Trophoblast cell (in vitro differentiated cells and primary cell): ENCODE data around the gene SIAE. TPM values are rescaled to one million over a fixed set of nuclear protein-coding genes. Genes with fewer than 3 reads are reported as not detected.

Experiments
- DNase-seq, 2 donors: peaks; one replicate each; pipeline ENCODE4 v3.0.0-alpha.2; 2016
- H2AFZ ChIP-seq: 2 replicates; pipeline ENCODE4 v1.6.1; 2013; ENCODE audit warnings: low read length, moderate library complexity, mild to moderate bottlenecking; ENCODE audit not compliant: insufficient read depth, poor library complexity
- H2AK5ac ChIP-seq: 2 replicates; pipeline ENCODE4 v1.6.1; 2013; ENCODE audit warnings: mild to moderate bottlenecking, low read length
- H2BK120ac ChIP-seq: 2 replicates; pipeline ENCODE4 v1.6.1; 2013; ENCODE audit warnings: low read length, mild to moderate bottlenecking, moderate library complexity; ENCODE audit not compliant: insufficient read depth, poor library complexity
- H2BK12ac ChIP-seq: 2 replicates; pipeline ENCODE4 v1.6.1; 2013; ENCODE audit warnings: mild to moderate bottlenecking, low read length, moderate library complexity
- H2BK5ac ChIP-seq: 2 replicates; pipeline ENCODE4 v1.6.1; 2013; ENCODE audit warnings: low read length, low read depth, moderate library complexity, mild to moderate bottlenecking; ENCODE audit not compliant: poor library complexity
- H3K14ac ChIP-seq: 2 replicates; pipeline ENCODE4 v1.6.1; 2013; ENCODE audit warnings: mild to moderate bottlenecking, low read length
- H3K18ac ChIP-seq: 2 replicates; pipeline ENCODE4 v1.6.1; 2013; ENCODE audit warnings: mild to moderate bottlenecking, low read length
- H3K23ac ChIP-seq: 2 replicates; pipeline ENCODE4 v1.6.1; 2013; ENCODE audit warnings: low read length
- H3K27ac ChIP-seq: 2 replicates; pipeline ENCODE4 v1.5.1; 2013; ENCODE audit warnings: low read depth, mild to moderate bottlenecking, inconsistent platforms, low read length, moderate library complexity
- H3K27me3 ChIP-seq: 2 replicates; pipeline ENCODE4 v1.6.1; 2013; ENCODE audit warnings: inconsistent platforms, mild to moderate bottlenecking, low read length, moderate library complexity; ENCODE audit not compliant: insufficient read depth
- H3K36me3 ChIP-seq, 2 experiments: 1 replicate in 1 of 2; 2 replicates in 1 of 2; pipeline ENCODE4 v1.6.1; 2013; ENCODE audit warnings: low read length in 2 of 2, mild to moderate bottlenecking in 2 of 2, moderate library complexity in 1 of 2; ENCODE audit not compliant: insufficient read depth in 2 of 2, control insufficient read depth in 1 of 2
- H3K4ac ChIP-seq: 2 replicates; pipeline ENCODE4 v1.6.1; 2013; ENCODE audit warnings: low read depth, mild to moderate bottlenecking, low read length, moderate library complexity
- H3K4me1 ChIP-seq, 2 experiments: 1 replicate in 1 of 2; 2 replicates in 1 of 2; pipeline ENCODE4 v1.6.1; 2013; ENCODE audit warnings: low read length in 2 of 2, mild to moderate bottlenecking in 2 of 2, moderate library complexity in 1 of 2; ENCODE audit not compliant: insufficient read depth in 2 of 2, control insufficient read depth in 1 of 2
- H3K4me2 ChIP-seq: 2 replicates; pipeline ENCODE4 v1.6.1; 2013; ENCODE audit warnings: inconsistent platforms, mild to moderate bottlenecking, low read length, moderate library complexity
- H3K4me3 ChIP-seq: 2 replicates; pipeline ENCODE4 v1.5.1; 2013; ENCODE audit warnings: mild to moderate bottlenecking, low read depth, low read length, inconsistent platforms
- H3K79me1 ChIP-seq: one replicate; pipeline ENCODE4 v1.6.1; 2013; ENCODE audit warnings: low read length
- H3K79me2 ChIP-seq: 2 replicates; pipeline ENCODE4 v1.6.1; 2013; ENCODE audit warnings: low read length, mild to moderate bottlenecking; ENCODE audit not compliant: control insufficient read depth, insufficient read depth, poor library complexity
- H3K9ac ChIP-seq: 2 replicates; pipeline ENCODE4 v1.6.1; 2013; ENCODE audit warnings: mild to moderate bottlenecking, low read length
- H3K9me3 ChIP-seq: 2 replicates; pipeline ENCODE4 v1.6.1; 2013; ENCODE audit warnings: low read depth, mild to moderate bottlenecking, control low read depth, inconsistent platforms, low read length; ENCODE audit not compliant: insufficient read depth
- H4K12ac ChIP-seq: 2 replicates; pipeline ENCODE4 v1.6.1; 2013; ENCODE audit warnings: low read depth, mild to moderate bottlenecking, low read length, moderate library complexity
- H4K8ac ChIP-seq: 2 replicates; pipeline ENCODE4 v1.6.1; 2013; ENCODE audit warnings: low read depth, mild to moderate bottlenecking, low read length, moderate library complexity
- H4K91ac ChIP-seq: one replicate; pipeline ENCODE4 v1.6.1; 2013; ENCODE audit warnings: low read depth, mild to moderate bottlenecking, low read length, moderate library complexity
- WGBS: extraction: QIAGEN DNeasy Blood & Tissue Kit; methylation state at CpG from one replicate; pipeline ENCODE4 v1.1.7; 2013; ENCODE audit warnings: missing lambda C conversion rate; ENCODE audit not compliant: insufficient read length, insufficient coverage; ENCODE audit errors: extremely low coverage; 5-methylcytosine and 5-hydroxymethylcytosine counted together
- polyA plus RNA-seq: library from polyadenylated mRNA; stranded (reverse); fragments of 200-250 nt; gene quantifications from 2 replicates; pipeline ENCODE4 v1.2.3, GENCODE V29; 2013

SIAE gene
- 5.4 and 5.5 TPM in 2 replicates for polyA plus RNA-seq

GRCh38 chr11:124673333-124674167, at the start of gene SIAE, which contains the start of gene SPA17:
SIAE (minus strand) TSS chr11:124673739; CDS start chr11:124673708, 31 bp downstream.
SPA17 (plus strand) TSS chr11:124673904; CDS start chr11:124675265, 1,361 bp downstream.
- peak within 1 kb of the TSS; percentile 93 for H2BK120ac ChIP-seq
- H3K9me3 ChIP-seq: no peaks in the 10 kb centered on the region
- H2AFZ ChIP-seq: peak within 1 kb of the TSS; percentile 95
- H3K36me3 ChIP-seq: no peaks in the 10 kb centered on the region
- H3K27me3 ChIP-seq: no peaks in the 10 kb centered on the region
- peak within 1 kb of the TSS; percentile 87 for H3K4me2 ChIP-seq
- H3K23ac ChIP-seq: no peak within 1 kb of the TSS
- peak within 1 kb of the TSS; percentile 80 for H3K9ac ChIP-seq
- H2BK5ac ChIP-seq: no peak within 1 kb of the TSS
- WGBS: no CpG with 5 or more reads among the region's 58 CpGs
- H3K18ac ChIP-seq: peak within 1 kb of the TSS; percentile 82
- peak within 1 kb of the TSS; percentile 21 for H3K4ac ChIP-seq
- H3K27ac ChIP-seq: no peak within 1 kb of the TSS
- peak within 1 kb of the TSS; percentile 86 for H3K4me3 ChIP-seq
- peak; percentile 84 to 95 for DNase-seq
- peak within 1 kb of the TSS; percentile 93 for H4K8ac ChIP-seq
- H3K79me1 ChIP-seq: peaks cover 2% of the 10 kb centered on the region
- peak within 1 kb of the TSS; percentile 86 for H3K14ac ChIP-seq
- no peak within 1 kb of the TSS for H2AK5ac ChIP-seq
- H4K91ac ChIP-seq: peak within 1 kb of the TSS; percentile 66
- H2BK12ac ChIP-seq: no peak within 1 kb of the TSS
- peak within 1 kb of the TSS; percentile 67 for H4K12ac ChIP-seq
- peaks cover 2% of the 10 kb centered on the region for H3K79me2 ChIP-seq
- peaks cover 0 to 6% of the 10 kb centered on the region in 2 experiments for H3K4me1 ChIP-seq

GRCh38 chr11:124722176-124722575, 48.6 kb upstream of the SIAE start:
- no peak overlapping the region for H3K23ac ChIP-seq
- no peaks in the 10 kb centered on the region for H3K79me2 ChIP-seq
- H3K4me3 ChIP-seq: no peak overlapping the region
- DNase-seq: no peak
- WGBS: no CpG with 5 or more reads among the region's 6 CpGs
- no peaks in the 10 kb centered on the region for H3K9me3 ChIP-seq
- no peak overlapping the region for H2BK120ac ChIP-seq
- no peak overlapping the region for H3K4me2 ChIP-seq
- no peak overlapping the region for H2BK12ac ChIP-seq
- H3K14ac ChIP-seq: no peak overlapping the region
- no peak overlapping the region for H4K12ac ChIP-seq
- H3K18ac ChIP-seq: no peak overlapping the region
- H3K36me3 ChIP-seq: no peaks in the 10 kb centered on the region
- H3K27ac ChIP-seq: no peak overlapping the region
- no peak overlapping the region for H3K4ac ChIP-seq
- H3K9ac ChIP-seq: no peak overlapping the region
- H4K8ac ChIP-seq: no peak overlapping the region
- no peaks in the 10 kb centered on the region for H3K79me1 ChIP-seq
- no peak overlapping the region for H4K91ac ChIP-seq
- H2AFZ ChIP-seq: no peak overlapping the region
- H2AK5ac ChIP-seq: no peak overlapping the region
- no peaks in the 10 kb centered on the region for H3K4me1 ChIP-seq
- H2BK5ac ChIP-seq: no peak overlapping the region
- H3K27me3 ChIP-seq: peaks cover 34% of the 10 kb centered on the region

- H3K79me1 ChIP-seq: no peaks in the 10 kb centered on the region
- H3K4me3 ChIP-seq: no peak overlapping the region
- no peak overlapping the region for H2BK120ac ChIP-seq
- no CpG with 5 or more reads among the region's 2 CpGs for WGBS
- H3K4me1 ChIP-seq: no peaks in the 10 kb centered on the region
- DNase-seq: no peak
- no peaks in the 10 kb centered on the region for H3K9me3 ChIP-seq
- no peak overlapping the region for H4K12ac ChIP-seq
- H2BK5ac ChIP-seq: no peak overlapping the region
- no peak overlapping the region for H3K9ac ChIP-seq
- H4K8ac ChIP-seq: no peak overlapping the region
- no peak overlapping the region for H3K14ac ChIP-seq
- H4K91ac ChIP-seq: no peak overlapping the region
- H3K27ac ChIP-seq: no peak overlapping the region
- no peak overlapping the region for H3K4ac ChIP-seq
- peaks cover 34% of the 10 kb centered on the region for H3K27me3 ChIP-seq
- no peak overlapping the region for H2AFZ ChIP-seq
- H2AK5ac ChIP-seq: no peak overlapping the region
- H3K36me3 ChIP-seq: no peaks in the 10 kb centered on the region
- H2BK12ac ChIP-seq: no peak overlapping the region
- H3K79me2 ChIP-seq: no peaks in the 10 kb centered on the region
- no peak overlapping the region for H3K4me2 ChIP-seq
- H3K18ac ChIP-seq: no peak overlapping the region
- no peak overlapping the region for H3K23ac ChIP-seq
Observed at GRCh38 chr11:124719534-124719933, 46.0 kb upstream of the SIAE start.

GRCh38 chr11:124718801-124719200, 45.3 kb upstream of the SIAE start:
- H2AFZ ChIP-seq: no peak overlapping the region
- H3K18ac ChIP-seq: no peak overlapping the region
- H3K4me3 ChIP-seq: no peak overlapping the region
- no peaks in the 10 kb centered on the region for H3K36me3 ChIP-seq
- H2BK5ac ChIP-seq: no peak overlapping the region
- H2BK12ac ChIP-seq: no peak overlapping the region
- H3K4ac ChIP-seq: no peak overlapping the region
- no peak overlapping the region for H4K8ac ChIP-seq
- H2BK120ac ChIP-seq: no peak overlapping the region
- H4K12ac ChIP-seq: no peak overlapping the region
- H3K79me1 ChIP-seq: no peaks in the 10 kb centered on the region
- H3K27me3 ChIP-seq: peaks cover 32% of the 10 kb centered on the region
- no peaks in the 10 kb centered on the region for H3K9me3 ChIP-seq
- H3K14ac ChIP-seq: no peak overlapping the region
- H3K79me2 ChIP-seq: no peaks in the 10 kb centered on the region
- no peak overlapping the region for H3K23ac ChIP-seq
- no peak overlapping the region for H3K27ac ChIP-seq
- H3K4me1 ChIP-seq: no peaks in the 10 kb centered on the region
- no peak overlapping the region for H4K91ac ChIP-seq
- DNase-seq: no peak
- no peak overlapping the region for H2AK5ac ChIP-seq
- no peak overlapping the region for H3K9ac ChIP-seq
- H3K4me2 ChIP-seq: no peak overlapping the region
- no CpG with 5 or more reads among the region's 14 CpGs for WGBS
